Fibroblast of peridontal ligament (primary cell): ENCODE data around the gene THBS2.
A peak's percentile ranks its signal among the peaks of the same experiment; 100 is the strongest.

Source experiments
- DNase-seq: peaks from one replicate; pipeline ENCODE4 v3.0.0-alpha.2; 2010; ENCODE audit errors: extremely low read depth

Gene THBS2

GRCh38 chr6:169230946-169231789 lies 22.5 kb downstream of the THBS2 start:
- DNase-seq = no peak

GRCh38 chr6:169230322-169230665 lies 23.4 kb downstream of the THBS2 start:
- DNase-seq = no peak

- no peak for DNase-seq
Measured at GRCh38 chr6:169229615-169230321, 23.9 kb downstream of the THBS2 start.

GRCh38 chr6:169227116-169227515 lies 26.5 kb downstream of the THBS2 start:
- no peak for DNase-seq

- DNase-seq = no peak
Measured at GRCh38 chr6:169225887-169226286, 27.8 kb downstream of the THBS2 start.

GRCh38 chr6:169225131-169225576 lies 28.5 kb downstream of the THBS2 start:
- DNase-seq = no peak

DNA sequence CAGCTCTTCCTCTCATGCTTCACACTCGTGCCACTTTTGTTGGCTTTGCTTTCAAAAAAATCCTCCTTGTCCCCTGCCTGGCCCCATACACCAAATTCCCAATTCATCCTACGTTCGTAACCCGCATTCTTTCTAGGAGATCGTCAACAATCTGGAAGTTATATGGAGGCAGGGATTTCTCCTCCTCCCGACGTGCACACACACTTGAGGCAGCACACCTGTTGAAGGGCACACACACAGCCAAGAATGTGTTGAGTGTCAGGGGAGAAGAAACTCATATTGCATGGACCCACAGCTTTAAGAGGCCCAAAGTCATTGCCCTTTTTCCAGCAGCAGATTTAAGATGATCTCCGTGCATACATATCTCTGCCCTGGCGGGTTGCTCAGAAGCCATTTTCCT lies 28.9 kb downstream of the THBS2 start:
- DNase-seq = no peak

DNA sequence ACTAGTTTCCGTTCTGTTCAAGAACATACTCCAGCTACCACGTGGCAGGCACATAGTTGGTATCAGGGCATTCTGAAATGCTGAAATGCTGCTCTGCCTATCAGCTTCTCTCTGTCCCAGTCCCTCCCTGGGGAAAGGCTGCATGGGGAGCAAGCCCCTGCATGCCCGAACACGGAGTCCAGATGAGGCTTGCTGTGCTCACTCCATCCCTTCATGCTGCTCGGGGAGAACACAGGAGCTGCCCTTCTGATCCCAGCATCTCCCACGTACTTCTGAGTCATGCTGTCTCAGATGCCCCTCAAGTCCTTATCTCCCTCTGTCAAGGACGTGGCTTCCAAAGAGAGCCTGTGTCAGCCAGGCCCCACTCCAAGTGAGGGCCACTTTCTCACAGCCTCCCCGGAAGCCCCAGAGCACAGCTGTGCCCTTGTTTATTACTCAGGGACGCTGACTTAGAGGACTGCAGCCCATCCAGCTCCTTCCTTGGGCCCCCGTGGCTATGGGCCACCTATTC lies 29.4 kb downstream of the THBS2 start:
- no peak for DNase-seq

DNA sequence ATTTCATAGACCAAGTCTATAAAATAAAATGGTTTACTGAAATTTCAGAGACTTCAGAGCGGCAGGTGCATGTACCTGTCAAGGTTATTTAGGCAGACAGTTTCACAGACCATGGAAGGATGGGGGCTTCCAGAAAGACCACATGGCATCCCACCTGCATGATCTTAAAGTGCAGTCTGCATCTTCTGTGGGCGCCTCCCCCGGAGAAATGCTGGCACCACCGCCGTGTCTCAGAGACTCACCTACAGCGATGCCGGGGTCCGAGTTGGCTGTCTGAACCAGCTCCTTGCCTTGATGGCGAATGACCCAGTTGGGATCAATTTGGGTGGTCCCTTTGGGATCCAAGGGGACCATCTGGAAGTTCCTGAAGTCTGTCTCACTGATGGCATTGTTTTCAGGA lies 30.6 kb downstream of the THBS2 start:
- DNase-seq = no peak

GRCh38 chr6:169222126-169222525 lies 31.5 kb downstream of the THBS2 start:
- no peak for DNase-seq

- DNase-seq = no peak
Measured at GRCh38 chr6:169221264-169221663, 32.4 kb downstream of the THBS2 start.

DNA sequence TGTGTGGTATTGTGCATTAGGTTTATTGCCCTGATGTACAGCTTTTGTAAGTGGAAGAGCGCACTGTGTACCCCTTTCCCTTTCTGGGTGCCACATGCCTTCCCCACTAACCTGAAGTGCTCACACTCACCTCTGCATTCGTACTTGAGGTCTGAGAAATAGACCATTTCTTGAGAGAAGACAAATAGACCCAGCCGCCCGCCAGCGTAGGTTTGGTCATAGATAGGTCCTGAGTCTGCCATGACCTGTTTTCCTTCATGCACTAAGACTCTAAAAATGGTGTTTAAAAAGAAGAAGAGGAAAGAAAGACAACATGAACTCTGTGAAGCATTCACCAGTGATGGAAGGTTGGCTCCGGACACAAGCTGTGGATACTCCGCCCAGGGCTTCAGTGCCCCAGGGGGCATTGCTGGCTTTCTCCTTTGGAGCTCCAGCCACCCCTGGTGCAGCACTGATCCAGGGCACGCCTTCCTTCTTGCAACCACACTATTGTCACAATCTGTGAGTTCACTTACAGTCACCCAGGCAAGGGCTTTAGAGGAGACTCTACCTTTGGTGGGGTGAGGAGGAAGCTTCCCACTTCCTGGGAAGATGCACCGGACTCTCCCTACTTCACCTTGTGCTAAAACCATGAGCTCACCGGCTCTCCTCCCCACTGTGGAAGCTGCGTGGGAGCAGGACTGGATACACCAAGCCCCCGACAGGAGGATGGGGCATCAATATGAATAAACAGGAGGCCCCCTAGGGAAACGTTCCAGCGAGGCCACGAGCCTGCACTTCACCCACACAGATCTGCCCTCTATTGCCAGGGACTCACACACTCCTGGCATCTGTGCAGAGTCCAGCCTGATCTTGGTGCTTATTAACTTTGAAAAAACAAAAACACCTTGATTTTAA lies 33.3 kb downstream of the THBS2 start:
- no peak for DNase-seq

DNA sequence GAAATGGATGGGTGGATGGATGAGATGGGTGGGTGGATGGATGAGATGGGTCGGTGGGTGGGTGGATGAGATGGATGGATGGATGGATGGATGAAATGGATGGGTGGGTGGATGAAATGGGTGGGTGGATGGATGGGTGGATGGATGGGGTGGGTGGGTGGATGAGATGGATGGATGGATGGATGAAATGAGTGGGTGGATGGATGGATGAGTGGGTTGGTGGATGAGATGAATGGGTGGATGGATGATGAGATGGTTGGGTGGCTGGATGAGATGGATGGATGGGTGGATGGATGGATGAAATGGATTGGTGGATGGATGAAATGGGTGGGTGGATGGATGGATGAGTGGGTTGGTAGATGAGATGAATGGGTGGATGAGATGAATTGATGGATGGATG lies 35.7 kb downstream of the THBS2 start:
- DNase-seq = no peak

DNA sequence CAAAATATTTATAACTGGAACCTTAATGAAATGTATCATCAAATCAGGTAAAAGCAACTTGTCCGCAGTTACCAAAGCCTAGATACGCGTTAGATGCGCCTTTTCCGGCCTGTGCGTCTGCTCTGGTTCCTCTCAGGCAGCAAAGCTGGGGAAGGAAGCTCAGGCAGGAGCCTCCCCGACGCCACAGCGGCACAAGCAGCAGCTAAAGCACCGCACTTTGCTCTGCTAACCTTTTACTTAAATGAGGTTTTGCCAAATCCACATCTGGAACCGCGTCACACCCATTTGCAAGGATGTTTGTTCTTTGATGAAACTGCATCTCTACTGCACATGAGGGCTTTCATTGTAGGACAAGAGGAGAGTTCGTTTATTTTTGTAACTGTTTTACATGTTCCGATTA lies 36.8 kb downstream of the THBS2 start:
- no peak for DNase-seq

DNA sequence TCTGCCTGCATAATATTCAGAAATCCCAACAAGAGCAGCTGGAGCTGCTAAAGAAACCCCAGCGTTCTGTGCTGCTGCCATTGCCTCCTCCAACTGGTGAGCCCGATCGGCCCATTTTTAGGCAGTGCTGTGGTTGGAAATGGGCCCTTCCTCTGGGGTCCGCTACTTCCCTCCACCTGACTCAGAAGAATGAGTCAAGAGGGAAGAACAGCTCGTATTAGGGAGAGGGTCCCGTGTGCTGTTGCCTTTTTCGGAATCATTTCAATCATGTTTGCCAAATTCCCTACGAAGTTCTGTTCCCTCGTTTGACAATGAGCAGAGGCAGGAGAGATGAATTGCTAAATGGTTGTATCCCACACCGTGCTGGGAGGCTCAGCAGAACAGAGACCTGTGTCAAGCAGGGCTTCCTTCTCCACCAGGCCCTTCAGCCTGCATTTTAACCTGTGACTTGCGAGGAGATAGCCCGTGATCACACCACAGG lies 38.4 kb downstream of the THBS2 start:
- peak; percentile 44 for DNase-seq

DNA sequence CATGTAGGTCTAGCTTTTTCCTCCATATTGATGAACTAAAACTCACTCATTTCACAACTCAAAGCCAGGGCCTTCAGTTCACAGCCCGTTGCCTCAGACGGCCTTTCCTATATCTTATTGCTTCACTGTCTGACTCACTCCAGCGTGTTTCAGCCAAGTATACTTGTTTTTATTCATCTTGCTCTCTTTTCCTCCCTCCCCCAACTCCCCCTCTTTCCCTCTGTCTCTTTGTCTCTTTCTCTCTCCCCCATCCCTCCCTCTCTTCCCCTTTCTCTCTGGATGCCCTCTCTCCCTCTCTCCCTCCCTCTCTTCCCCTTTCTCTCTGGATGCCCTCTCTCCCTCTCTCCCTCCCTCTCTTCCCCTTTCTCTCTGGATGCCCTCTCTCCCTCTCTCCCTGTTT lies 38.9 kb downstream of the THBS2 start:
- DNase-seq = peak; percentile 98

DNA sequence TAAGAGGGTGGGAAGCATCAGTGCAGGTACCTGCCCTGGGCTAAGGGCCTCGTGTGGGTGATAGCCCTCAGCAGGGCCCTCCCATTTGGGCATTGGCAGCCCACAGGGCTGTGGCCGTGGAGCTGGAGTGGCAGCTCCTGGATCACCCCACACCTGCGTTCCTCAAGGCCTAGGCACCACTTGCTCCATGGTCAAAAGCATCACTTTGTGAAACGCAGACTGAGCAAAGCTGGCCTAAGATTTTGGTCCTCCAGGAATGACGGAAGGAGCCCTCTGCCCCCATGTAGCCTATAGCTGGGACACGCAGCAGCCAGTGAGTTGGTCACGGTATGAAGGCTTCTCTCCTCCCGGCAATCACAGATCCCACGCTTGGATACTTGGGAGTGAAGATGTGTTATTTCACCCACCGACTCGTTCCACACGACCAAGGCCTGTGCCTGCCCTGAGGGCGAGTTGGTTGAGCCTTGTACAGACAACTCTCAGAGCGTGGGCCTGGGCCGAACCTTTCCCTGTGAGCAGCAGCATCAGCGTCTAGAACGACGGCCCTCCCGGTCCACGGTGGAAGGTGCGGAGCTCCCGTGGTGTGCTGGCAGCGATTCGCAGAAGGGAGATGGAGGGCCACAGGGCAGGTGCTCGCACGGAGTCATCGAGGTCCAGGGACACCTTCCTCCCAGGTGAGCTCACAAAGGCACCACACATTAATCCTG lies 39.7 kb downstream of the THBS2 start:
- no peak for DNase-seq

- DNase-seq = peak; percentile 77
Measured at GRCh38 chr6:169212897-169213813, 40.5 kb downstream of the THBS2 start.

DNA sequence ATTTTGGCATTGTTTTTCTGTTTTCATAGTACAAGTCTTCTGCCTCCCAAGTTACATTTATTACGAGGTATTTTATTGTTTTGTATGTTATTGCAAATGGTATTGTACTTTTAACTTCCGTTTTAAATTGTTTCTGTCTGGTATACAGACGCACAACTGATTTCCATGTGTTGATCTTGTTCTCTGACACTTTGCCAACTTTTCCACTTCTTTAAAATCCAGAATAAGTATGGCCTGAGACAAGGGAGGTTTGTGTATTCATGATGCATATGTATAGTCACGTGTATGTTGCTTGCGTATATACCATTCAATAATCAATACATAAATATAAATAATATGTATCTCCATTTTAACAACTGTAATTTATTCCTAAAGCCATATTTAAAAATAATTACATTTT lies 41.2 kb downstream of the THBS2 start:
- peak; percentile 40 for DNase-seq

- no peak for DNase-seq
Measured at GRCh38 chr6:169211881-169212280, 41.8 kb downstream of the THBS2 start.
